ENCODE results near the gene CCDC184.
"Not testable (repeated sequence)": the region's sequence is repeated elsewhere in the genome, so short reads cannot be mapped to it uniquely, and the experiment has no call there.

CCDC184 gene

DNA sequence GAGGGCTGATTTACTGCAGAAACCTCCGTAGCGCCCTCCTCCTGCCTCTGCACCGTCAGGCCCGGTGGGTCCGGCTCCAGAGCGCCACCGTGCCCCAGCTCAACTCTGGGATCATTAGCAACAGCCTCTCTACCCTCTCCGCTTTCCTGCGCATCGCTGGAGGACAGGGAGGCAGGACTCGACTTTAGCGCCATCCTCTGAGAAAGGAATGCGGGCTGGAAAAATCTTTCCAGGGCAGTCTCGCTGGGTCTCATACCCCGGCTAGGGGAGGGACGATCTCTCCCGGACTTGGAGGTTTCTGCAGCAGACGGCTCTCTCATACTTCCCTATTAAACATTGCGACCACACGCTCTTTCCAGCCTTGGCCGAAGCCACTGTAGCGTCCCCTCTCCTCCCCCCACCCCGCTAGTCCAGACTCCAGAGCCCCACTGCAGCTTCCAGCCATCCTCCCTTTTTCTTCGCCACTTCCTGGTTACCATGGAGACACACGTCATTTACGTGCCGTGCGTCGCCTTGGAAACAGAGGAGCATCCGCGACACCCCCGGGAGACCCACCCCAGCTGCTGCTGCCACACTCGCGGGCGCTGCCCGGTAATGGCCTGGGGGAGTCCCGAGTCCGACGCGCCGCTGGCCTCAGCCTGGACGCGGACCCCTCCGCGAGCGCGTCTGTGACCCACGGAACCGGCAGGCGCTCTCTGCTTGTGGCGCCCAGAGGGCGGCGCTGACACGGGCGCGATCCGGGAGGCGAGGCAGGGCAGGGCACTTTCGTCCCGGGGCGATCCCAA, at the start of gene CCDC184:
TSS of gene CCDC184 (plus strand) at position 554 of the 785 bp plus-strand sequence. CDS start 479 bp downstream, outside the sequence.
- peak; percentile 94 for DNase-seq (ENCODE audit: low spot score)

DNA sequence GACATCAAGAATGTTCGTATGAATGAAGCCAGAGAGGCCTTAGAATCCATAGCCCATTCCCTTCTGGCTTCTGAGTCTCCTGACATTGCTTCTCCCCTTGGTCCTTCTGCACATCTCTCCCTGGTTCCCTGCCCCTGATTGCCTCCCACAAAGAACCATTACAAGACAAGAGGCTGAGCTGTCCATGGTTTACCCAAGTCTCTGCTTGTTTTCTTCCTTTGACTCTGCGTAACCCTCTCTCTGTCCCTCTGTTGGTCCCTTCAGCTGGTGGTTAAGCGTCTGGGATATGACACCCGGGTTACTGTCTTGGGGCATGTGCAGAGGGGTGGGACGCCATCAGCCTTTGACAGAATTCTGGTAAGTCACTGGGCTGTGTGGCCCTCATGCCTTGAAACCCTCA, 48.4 kb upstream of the CCDC184 start:
- no peak for DNase-seq (ENCODE audit: low spot score)

- DNase-seq (ENCODE audit: low spot score): no peak
Measured at GRCh38 chr12:48142818-48143674, 40.4 kb upstream of the CCDC184 start.

DNA sequence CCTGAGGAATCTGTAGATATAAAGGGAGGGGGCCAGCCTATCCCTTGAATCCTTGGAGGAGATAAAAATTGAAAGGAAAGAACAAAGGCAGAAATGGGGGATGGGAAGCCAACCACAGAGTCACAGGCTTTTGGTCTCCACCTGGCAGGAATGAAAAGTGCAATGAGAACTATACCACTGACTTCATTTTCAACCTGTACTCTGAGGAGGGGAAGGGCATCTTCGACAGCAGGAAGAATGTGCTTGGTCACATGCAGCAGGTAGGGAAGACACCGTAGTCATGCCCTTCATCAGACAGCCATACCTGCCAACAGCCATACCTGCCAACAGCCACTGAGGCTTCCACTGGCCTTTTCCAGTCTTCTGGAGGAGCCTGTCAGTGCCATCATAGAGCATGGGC, 39.5 kb upstream of the CCDC184 start:
- DNase-seq (ENCODE audit: low spot score): no peak

GRCh38 chr12:48145981-48146380, 37.5 kb upstream of the CCDC184 start:
- no peak for DNase-seq (ENCODE audit: low spot score)

DNA sequence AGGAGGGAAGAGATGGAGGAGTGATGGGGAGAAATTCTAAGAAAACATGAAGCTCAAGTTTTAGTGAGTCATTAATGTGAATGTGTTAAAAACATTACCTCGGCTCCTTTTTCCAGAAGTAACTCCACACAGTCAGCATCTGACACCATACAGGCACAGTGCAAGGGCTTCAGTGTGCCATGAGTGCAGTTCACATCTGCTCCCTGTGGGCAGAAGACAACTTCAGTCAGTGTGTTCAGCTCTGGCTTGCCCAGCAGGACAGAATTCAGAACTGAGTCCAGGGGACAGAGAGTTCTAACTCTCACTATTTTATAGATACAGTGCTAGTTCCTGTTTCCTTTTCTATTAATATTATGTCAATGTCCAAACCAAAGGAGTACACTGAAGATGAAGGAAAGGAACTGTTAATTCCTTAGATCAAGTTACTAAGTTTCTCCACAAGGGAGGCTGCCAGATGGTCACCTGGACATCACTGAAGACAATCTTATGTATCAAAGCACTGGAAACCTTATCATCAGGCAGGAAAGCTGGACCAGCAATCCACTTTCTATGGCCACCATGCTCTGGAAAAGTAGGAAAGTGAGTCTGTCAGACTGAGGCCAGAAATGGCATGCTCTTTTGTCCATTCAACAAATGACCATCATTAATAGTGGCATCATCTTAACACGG, 32.2 kb upstream of the CCDC184 start:
- no peak for DNase-seq (ENCODE audit: low spot score)

GRCh38 chr12:48155786-48156185, 27.7 kb upstream of the CCDC184 start:
- DNase-seq (ENCODE audit: low spot score): not testable (repeated sequence)

- no peak for DNase-seq (ENCODE audit: low spot score)
Measured at GRCh38 chr12:48156652-48157017, 26.8 kb upstream of the CCDC184 start.

DNA sequence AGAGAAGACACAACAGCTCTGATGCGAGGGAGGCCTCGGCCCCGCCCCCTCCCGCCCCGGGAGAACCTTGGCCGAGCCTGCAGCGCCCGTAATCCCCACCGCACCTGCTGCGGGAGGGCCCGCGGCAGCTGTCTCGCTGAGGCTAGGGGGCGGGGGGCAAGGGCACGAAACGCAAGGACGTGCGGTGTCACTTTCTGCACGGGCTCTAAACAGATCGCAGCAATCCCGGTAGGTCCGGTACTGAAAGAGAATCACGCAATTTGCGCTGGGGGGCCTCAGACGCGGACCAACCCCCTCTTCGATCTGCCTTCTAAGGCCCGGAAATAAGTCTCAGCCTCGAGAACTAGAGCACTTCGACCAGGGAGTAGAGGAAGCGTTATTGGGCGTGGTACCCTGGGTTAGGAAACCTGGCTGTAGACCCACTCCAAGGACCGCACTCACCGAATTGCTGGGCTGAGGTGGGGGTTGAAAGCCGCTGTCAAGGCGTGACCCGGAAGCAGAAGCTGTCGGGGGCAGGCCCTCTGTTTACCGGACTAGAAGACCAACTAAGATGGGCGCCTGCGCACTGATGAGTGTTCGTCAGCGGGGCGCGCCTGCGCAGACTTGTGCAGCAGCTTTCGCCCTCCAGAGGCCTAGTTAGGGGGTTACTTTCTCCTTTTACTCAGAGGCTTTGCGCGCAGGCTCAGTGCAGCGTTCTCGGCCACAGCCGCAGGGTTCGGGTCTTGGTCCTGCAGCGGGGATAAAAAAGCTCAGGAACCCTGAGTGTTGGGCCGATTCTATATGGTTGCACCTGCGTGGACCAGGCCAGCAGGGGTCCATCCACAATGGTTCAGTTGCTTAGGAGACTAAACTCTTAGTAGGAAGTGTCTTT, 26.2 kb upstream of the CCDC184 start, which contains the start of gene ASB8:
TSS of gene ASB8 (minus strand) at position 498 of the 871 bp plus-strand sequence. CDS start 4,019 bp downstream, outside the sequence.
- DNase-seq (ENCODE audit: low spot score): peak; percentile 99

DNA sequence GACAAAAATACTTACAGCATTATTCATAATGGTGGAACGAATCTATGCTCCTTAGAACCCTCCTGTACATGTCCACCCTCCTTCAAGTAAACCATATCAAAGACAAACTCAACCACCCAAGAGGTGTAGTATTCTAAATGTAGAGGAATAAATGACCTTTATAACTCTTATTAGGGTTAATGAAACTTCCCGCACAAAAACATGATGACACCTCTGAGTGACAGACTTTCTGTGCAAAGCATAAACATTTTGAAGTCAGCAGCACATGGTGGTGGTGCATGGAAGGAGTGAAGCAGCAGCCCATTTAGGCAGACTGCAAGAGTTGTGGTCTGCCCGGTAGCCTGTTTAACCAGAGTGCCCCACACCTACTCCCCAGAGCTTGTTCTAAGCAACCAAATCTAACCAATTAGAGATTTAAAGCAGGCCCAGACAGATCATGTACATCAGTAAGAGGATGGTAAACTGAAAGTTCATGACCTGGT, 25.5 kb upstream of the CCDC184 start:
- no peak for DNase-seq (ENCODE audit: low spot score)

DNA sequence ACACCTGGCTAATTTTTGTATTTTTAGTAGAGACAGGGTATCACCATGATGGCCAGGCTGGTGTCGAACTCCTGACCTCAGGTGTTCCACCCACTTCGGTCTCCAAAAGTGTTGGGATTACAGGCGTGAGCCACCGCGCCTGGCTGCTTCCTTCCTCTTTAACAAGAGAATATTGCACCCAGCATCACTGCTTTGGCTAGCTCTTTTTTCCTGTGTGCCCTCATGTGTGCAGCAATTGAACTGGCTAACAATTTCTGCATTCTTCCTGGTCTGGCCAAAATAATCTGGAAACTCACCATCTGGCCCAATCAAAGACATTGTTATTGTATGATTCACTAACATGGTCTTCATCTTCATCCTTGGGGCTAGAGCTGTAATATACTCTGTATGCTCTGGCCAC, 23.4 kb upstream of the CCDC184 start:
- DNase-seq (ENCODE audit: low spot score): no peak

DNA sequence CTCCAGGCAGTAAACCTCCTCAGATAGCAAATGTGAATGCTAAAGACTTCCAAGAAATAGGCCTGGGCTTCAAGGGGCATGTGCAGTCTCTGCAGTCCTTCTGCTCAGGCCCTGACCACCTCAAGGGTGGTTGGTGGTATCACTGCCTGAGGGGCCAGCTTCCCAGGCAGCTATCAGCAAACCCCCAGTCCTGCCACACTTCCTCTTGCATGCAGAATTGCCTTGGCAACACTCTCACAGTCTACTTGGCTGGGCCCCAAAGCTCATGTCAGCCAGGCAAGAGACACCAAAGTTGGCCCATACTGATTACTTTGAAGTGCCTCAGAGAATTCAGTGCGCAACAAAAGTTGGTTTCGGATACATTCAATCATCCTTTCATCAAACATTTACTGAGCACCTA, 22.6 kb upstream of the CCDC184 start:
- DNase-seq (ENCODE audit: low spot score): no peak

DNA sequence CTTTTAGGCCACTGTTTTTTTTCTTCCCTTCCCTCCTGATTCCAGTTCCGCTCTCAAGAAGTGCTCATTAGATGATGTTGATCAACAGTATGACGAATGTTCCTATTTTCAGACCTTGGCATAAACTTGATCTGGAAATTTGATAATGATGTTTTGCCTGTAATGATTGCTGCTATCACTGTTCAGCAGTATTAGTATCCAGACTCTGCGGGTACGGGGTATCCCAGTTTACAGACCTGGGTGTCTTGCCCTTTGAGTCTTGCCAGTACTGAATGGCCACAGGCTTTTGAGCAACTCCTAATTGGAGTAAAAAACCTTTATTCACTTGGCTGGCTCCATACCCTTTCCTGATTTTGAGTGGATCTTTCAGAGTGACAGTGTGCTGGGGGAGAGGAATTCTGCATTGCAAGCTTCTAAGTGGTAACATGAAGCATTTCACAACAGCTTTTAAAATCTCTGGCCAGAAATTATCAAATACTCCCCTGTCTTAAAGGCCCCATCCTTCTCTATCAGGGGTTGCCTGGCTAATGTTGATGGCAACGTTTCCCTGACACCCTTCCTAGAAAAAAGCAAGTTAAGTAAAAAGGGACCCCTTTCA, 20.2 kb upstream of the CCDC184 start:
- DNase-seq (ENCODE audit: low spot score): no peak

DNA sequence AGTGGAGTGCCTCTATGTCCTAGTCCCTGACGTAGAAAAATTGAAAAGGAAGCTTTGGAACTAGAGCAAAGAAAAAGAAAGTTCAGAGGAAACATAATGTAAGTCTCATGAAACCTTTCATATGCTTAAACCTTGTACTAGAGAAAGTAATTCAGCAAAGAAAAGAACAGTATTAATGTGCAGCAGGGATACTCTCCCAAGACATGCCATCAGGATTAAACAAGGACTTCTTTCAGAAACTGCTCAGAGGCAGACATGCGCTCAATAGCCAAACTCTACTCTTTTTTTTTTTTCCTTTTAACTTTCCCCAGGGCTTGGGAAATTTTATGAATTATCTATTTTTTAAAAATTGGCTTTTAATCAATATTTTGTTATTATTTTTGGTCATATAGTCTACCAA, 19.0 kb upstream of the CCDC184 start:
- DNase-seq (ENCODE audit: low spot score): no peak

DNA sequence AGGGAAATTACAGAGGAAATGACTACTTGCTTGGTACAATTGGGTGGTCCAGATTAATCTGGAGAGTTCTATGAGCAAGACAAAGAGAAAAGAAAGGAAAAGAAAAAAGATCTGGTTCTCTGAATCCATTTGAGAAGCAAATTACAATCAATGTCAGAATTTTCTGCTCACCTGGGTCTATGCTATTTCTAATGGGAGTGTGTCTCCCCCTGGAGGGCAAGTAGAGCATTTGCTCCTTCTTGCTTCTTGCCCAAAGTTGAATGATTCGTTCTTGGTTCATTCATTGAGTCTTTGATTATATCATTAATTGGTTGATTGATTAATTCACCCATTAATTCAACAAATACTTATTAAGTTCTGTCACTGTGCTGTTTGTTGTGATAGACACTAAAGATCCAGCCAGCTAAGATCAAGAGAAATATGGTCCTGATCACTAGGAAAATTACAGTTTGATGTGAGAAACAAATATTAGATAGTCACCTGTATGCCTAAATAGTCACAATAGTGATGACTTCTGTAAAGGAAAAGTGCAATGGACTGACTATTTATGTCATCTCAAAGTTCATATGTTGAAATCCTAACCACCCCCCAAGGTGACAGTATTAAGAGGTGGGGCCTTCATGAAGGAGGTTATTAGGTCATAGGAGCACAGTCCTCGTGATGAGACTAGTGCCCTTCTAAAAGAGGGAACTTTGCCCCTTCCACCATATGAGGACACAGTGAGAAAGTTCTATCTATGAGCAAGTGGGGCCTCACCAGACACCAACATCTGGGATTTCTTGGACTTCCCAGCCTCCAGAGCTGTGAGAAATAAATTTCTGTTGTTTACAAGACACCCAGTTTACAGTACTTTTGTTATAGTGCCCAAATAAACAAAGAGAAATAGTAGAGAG, 18.1 kb upstream of the CCDC184 start:
- peak; percentile 81 for DNase-seq (ENCODE audit: low spot score)

DNA sequence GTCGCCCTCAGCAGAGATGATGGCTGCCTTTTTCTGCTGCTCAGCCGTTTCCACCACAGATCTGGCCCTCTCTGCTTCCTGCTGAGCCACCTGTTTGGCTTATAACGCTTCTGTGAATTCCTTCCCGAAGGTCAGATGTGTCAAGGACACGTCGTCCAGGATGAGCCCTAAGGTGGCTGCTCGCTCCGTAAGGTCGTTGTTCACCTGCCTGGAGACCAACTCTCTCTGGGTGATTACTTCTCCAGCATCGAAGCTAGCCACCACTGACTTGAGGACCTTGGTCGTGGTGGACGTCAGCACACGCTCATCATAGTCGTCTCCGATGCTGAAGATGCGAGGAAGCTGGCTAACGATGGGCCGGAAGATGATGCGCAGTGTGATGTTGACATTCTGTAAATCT, 14.4 kb upstream of the CCDC184 start:
- DNase-seq (ENCODE audit: low spot score): no peak

GRCh38 chr12:48175613-48176416, 7.6 kb upstream of the CCDC184 start:
- no peak for DNase-seq (ENCODE audit: low spot score)

- DNase-seq (ENCODE audit: low spot score): no peak
Measured at GRCh38 chr12:48176417-48176751, 7.1 kb upstream of the CCDC184 start.

- no peak for DNase-seq (ENCODE audit: low spot score)
Measured at GRCh38 chr12:48177982-48178381, 5.5 kb upstream of the CCDC184 start.
